ENCODE results near the gene LARP1B.

- TF ChIP-seq NRF1 (IDR thresholded peaks at IDR 0.05; ENCODE audit: low read depth, low read length) (no peak), CTCF (IDR thresholded peaks at IDR 0.05; ENCODE audit: control extremely low read depth in 1 of 3, insufficient read depth in 1 of 3, low read depth in 1 of 3, low read length in 3 of 3) (no peak), CBX5 (IDR thresholded peaks at IDR 0.05; ENCODE audit: low read depth, low read length) (no peak), TAF1 (IDR thresholded peaks at IDR 0.05; ENCODE audit: low read depth, low read length) (no peak), USF2 (IDR thresholded peaks at IDR 0.05; ENCODE audit: low read length) (no peak)
These were observed 35.8 kb upstream of the LARP1B start for GRCh38 chr4:128025319-128025718.

Measured in H1 (cell line).